ENCODE data around the gene PRKAG2.
A peak's percentile ranks its signal among the peaks of the same experiment; 100 is the strongest.

The PRKAG2 gene

GRCh38 chr7:151796091-151796870 lies 80.6 kb downstream of the PRKAG2 start:
- Histone ChIP-seq H3K4me1 (ENCODE audit: insufficient read depth, low read length, poor library complexity, severe bottlenecking) (peaks cover 3% of the 10 kb centered on the region), H3F3A (ENCODE audit: low read depth) (no peaks in the 10 kb centered on the region), H4K20me1 (ENCODE audit: insufficient read depth, low read length, poor library complexity, severe bottlenecking) (no peaks in the 10 kb centered on the region), H3K4me2 (ENCODE audit: low read depth, low read length, poor library complexity, severe bottlenecking) (no peak overlapping the region), H2AFZ (ENCODE audit: low read length) (no peak overlapping the region), H3K9me2 (replicated peaks; ENCODE audit: low read depth, low read length) (no peaks in the 10 kb centered on the region), H3K27me3 (ENCODE audit: insufficient read depth, low read length, poor library complexity, severe bottlenecking) (no peaks in the 10 kb centered on the region), H3K9ac (ENCODE audit: low read depth, low read length, poor library complexity, severe bottlenecking) (peak overlapping the region; percentile 26), H3K36me3 (ENCODE audit: insufficient read depth, low read length) (no peaks in the 10 kb centered on the region), H3K4me3 (ENCODE audit: low read length, poor library complexity, severe bottlenecking) (no peak overlapping the region), H3K79me2 (ENCODE audit: insufficient read depth, low read length) (no peaks in the 10 kb centered on the region), H3K9me3 (ENCODE audit: insufficient read depth, low read depth, low read length) (no peaks in the 10 kb centered on the region)
- TF ChIP-seq CTCF (conservative IDR thresholded peaks at IDR 0.05; ENCODE audit: low read length), result no peak
- TF ChIP-seq EZH2phosphoT487 (IDR thresholded peaks at IDR 0.05; ENCODE audit: borderline replicate concordance), result no peak

- H3K36me3 ChIP-seq (ENCODE audit: insufficient read depth, low read length), result no peaks in the 10 kb centered on the region
- no peak for TF ChIP-seq CTCF (conservative IDR thresholded peaks at IDR 0.05; ENCODE audit: low read length)
- TF ChIP-seq EZH2phosphoT487 (IDR thresholded peaks at IDR 0.05; ENCODE audit: borderline replicate concordance), result no peak
- no peaks in the 10 kb centered on the region for H4K20me1 ChIP-seq (ENCODE audit: insufficient read depth, low read length, poor library complexity, severe bottlenecking)
- no peak overlapping the region for H3K4me3 ChIP-seq (ENCODE audit: low read length, poor library complexity, severe bottlenecking)
- no peaks in the 10 kb centered on the region for H3F3A ChIP-seq (ENCODE audit: low read depth)
- no peaks in the 10 kb centered on the region for H3K9me2 ChIP-seq (replicated peaks; ENCODE audit: low read depth, low read length)
- H3K27me3 ChIP-seq (ENCODE audit: insufficient read depth, low read length, poor library complexity, severe bottlenecking), result no peaks in the 10 kb centered on the region
- H3K79me2 ChIP-seq (ENCODE audit: insufficient read depth, low read length), result no peaks in the 10 kb centered on the region
- no peak overlapping the region for H3K4me2 ChIP-seq (ENCODE audit: low read depth, low read length, poor library complexity, severe bottlenecking)
- H2AFZ ChIP-seq (ENCODE audit: low read length), result no peak overlapping the region
- no peaks in the 10 kb centered on the region for H3K9me3 ChIP-seq (ENCODE audit: insufficient read depth, low read depth, low read length)
- no peak overlapping the region for H3K9ac ChIP-seq (ENCODE audit: low read depth, low read length, poor library complexity, severe bottlenecking)
- peaks cover 3% of the 10 kb centered on the region for H3K4me1 ChIP-seq (ENCODE audit: insufficient read depth, low read length, poor library complexity, severe bottlenecking)
These were observed 81.6 kb downstream of the PRKAG2 start for GRCh38 chr7:151795168-151795811.

GRCh38 chr7:151794508-151795167 lies 82.3 kb downstream of the PRKAG2 start:
- Histone ChIP-seq H3K4me2 (ENCODE audit: low read depth, low read length, poor library complexity, severe bottlenecking) (no peak overlapping the region), H3F3A (ENCODE audit: low read depth) (no peaks in the 10 kb centered on the region), H3K9me2 (replicated peaks; ENCODE audit: low read depth, low read length) (no peaks in the 10 kb centered on the region), H3K9ac (ENCODE audit: low read depth, low read length, poor library complexity, severe bottlenecking) (no peak overlapping the region), H3K4me1 (ENCODE audit: insufficient read depth, low read length, poor library complexity, severe bottlenecking) (peaks cover 3% of the 10 kb centered on the region), H2AFZ (ENCODE audit: low read length) (no peak overlapping the region), H4K20me1 (ENCODE audit: insufficient read depth, low read length, poor library complexity, severe bottlenecking) (no peaks in the 10 kb centered on the region), H3K4me3 (ENCODE audit: low read length, poor library complexity, severe bottlenecking) (no peak overlapping the region), H3K79me2 (ENCODE audit: insufficient read depth, low read length) (no peaks in the 10 kb centered on the region), H3K36me3 (ENCODE audit: insufficient read depth, low read length) (no peaks in the 10 kb centered on the region), H3K9me3 (ENCODE audit: insufficient read depth, low read depth, low read length) (no peaks in the 10 kb centered on the region), H3K27me3 (ENCODE audit: insufficient read depth, low read length, poor library complexity, severe bottlenecking) (no peaks in the 10 kb centered on the region)
- no peak for TF ChIP-seq EZH2phosphoT487 (IDR thresholded peaks at IDR 0.05; ENCODE audit: borderline replicate concordance)
- no peak for TF ChIP-seq CTCF (conservative IDR thresholded peaks at IDR 0.05; ENCODE audit: low read length)
